ENCODE results near the gene DIAPH1. TPM values are rescaled to one million over a fixed set of nuclear protein-coding genes. Genes with fewer than 3 reads are reported as not detected.

Gene DIAPH1
- total RNA-seq, 1 experiment from 2014 or later = 117 TPM

GRCh38 chr5:141651728-141652105 lies 32.9 kb upstream of the DIAPH1 start:
- no peak for DNase-seq
- H3K9me3 ChIP-seq (ENCODE audit: control insufficient read depth, low read depth, low read length) = no peaks in the 10 kb centered on the region
- peaks cover 7% of the 10 kb centered on the region; the same call in 1 of the 2 replicates for H3K27me3 Mint-ChIP-seq (ENCODE audit: low read depth)
- no peaks in the 10 kb centered on the region; a peak in 1 of 5 replicates for H3K9me3 Mint-ChIP-seq
- no peak overlapping the region for H4K8ac ChIP-seq (replicated peaks; ENCODE audit: insufficient read length, low read depth, low read length)
- H3K4me1 ChIP-seq (ENCODE audit: insufficient read depth, low read length) = no peaks in the 10 kb centered on the region; the same call in 1 of the 2 replicates
- WGBS (ENCODE audit: extremely low coverage, insufficient read length, low lambda C conversion rate) = no CpG with 5 or more reads among the region's 9 CpGs
- H4K5ac ChIP-seq (ENCODE audit: insufficient read length, low read depth, low read length) = no peak overlapping the region
- no peak overlapping the region for H3K14ac ChIP-seq (ENCODE audit: insufficient read depth, low read length)
- H3K36me3 Mint-ChIP-seq (ENCODE audit: insufficient read depth in 1 of 3, low read depth in 3 of 3) = peaks cover 19 to 44% (median 23%) of the 10 kb centered on the region in 3 experiments; a peak in 6 of 7 replicates
- H3K4ac ChIP-seq (ENCODE audit: low read depth, low read length) = no peak overlapping the region
- no peaks in the 10 kb centered on the region for H3K27me3 ChIP-seq (ENCODE audit: insufficient read depth, low read length)
- H3K56ac ChIP-seq (ENCODE audit: insufficient read length, low read depth, low read length) = no peak overlapping the region
- H3K9ac ChIP-seq (ENCODE audit: extremely low read depth, insufficient read length, low read length) = no peak overlapping the region
- H2BK20ac ChIP-seq (ENCODE audit: low read depth, low read length, poor library complexity, severe bottlenecking) = no peak overlapping the region
- no peak overlapping the region for H2BK5ac ChIP-seq (ENCODE audit: insufficient read length, low read length)
- no peak overlapping the region for H3K18ac ChIP-seq (ENCODE audit: insufficient read length, low read depth, low read length)
- H2AFZ ChIP-seq (ENCODE audit: low read length) = peak overlapping the region; percentile 41
- no peaks in the 10 kb centered on the region for H3K79me2 ChIP-seq (ENCODE audit: insufficient read depth, low read length)
- H4K20me1 ChIP-seq (ENCODE audit: control insufficient read depth, insufficient read depth, insufficient read length) = no peaks in the 10 kb centered on the region
- no peak overlapping the region for H2AK5ac ChIP-seq (ENCODE audit: insufficient read length, low read length)
- H3K79me1 ChIP-seq (ENCODE audit: insufficient read depth, low read depth, low read length, poor library complexity, severe bottlenecking) = no peaks in the 10 kb centered on the region
- peak overlapping the region; percentile 97 to 98 for H3K4me3 Mint-ChIP-seq
- H3K27ac ChIP-seq (ENCODE audit: insufficient read length, low read depth, low read length) = no peak overlapping the region
- no peak overlapping the region for H2BK120ac ChIP-seq (ENCODE audit: low read depth, low read length, poor library complexity, severe bottlenecking)
- no peak overlapping the region for H3T11ph ChIP-seq (ENCODE audit: low read length)
- H2BK15ac ChIP-seq (ENCODE audit: low read depth, low read length) = no peak overlapping the region
- peaks cover 8% of the 10 kb centered on the region for H3K23me2 ChIP-seq (ENCODE audit: insufficient read length, low read depth, low read length, poor library complexity, severe bottlenecking)
- H3K4me2 ChIP-seq (ENCODE audit: insufficient read depth, insufficient read length, low read length) = peak overlapping the region; percentile 74
- no peak overlapping the region for H3K23ac ChIP-seq (ENCODE audit: insufficient read length, low read depth, low read length)
- no peak overlapping the region for H4K91ac ChIP-seq (ENCODE audit: insufficient read length, low read depth, low read length)
- H3K27ac Mint-ChIP-seq = no peak overlapping the region
- no peak for TF ChIP-seq CTCF (conservative IDR thresholded peaks at IDR 0.05)
- no peak overlapping the region for H2BK12ac ChIP-seq (ENCODE audit: insufficient read length, low read depth, low read length)
- H3K4me1 Mint-ChIP-seq = peaks cover 19 to 23% of the 10 kb centered on the region in 2 experiments

Measured in H9 (cell line).